ENCODE measurements around the gene GCHFR. TPM values are rescaled to one million over a fixed set of nuclear protein-coding genes. Genes with fewer than 3 reads are reported as not detected.

GCHFR gene
- total and polyA plus RNA-seq, 2 donors (not counting 3 experiments of a cell fraction or from before 2014, with no cell fraction given): 6.3 to 14.2 TPM

- no peaks in the 10 kb centered on the region for H3K9me1 ChIP-seq (replicated peaks; ENCODE audit: control insufficient read depth, extremely low read depth, insufficient read depth, low read length)
- H3K9ac ChIP-seq (replicated peaks; ENCODE audit: extremely low read depth, insufficient read depth, low read length): peak overlapping the region; percentile 16
- H3K27ac ChIP-seq (ENCODE audit: insufficient read depth, low read depth, low read length): no peak overlapping the region
- H3K79me2 ChIP-seq (ENCODE audit: control insufficient read depth, insufficient read depth, low read length): no peaks in the 10 kb centered on the region
- BruUV-seq (replicated peaks): TSS peak; percentile 25
- H3K36me3 ChIP-seq (ENCODE audit: control insufficient read depth in 2 of 2, extremely low read depth in 1 of 2, insufficient read depth in 2 of 2, low read length in 2 of 2): no peaks in the 10 kb centered on the region
- CTCF ChIA-PET: interaction anchor here (1.1 to 2.2 kb wide), 6 partner anchors 12 to 96 kb away, joined by 3 to 8 read pairs (median 8); no protein-coding TSS in a partner anchor
- peak overlapping the region in 2 of 3 experiments; percentile 25 to 32 for H3K4me3 ChIP-seq (replicated peaks in 1 of 3; ENCODE audit: insufficient read depth in 1 of 3, low read depth in 1 of 3, low read length in 3 of 3)
- H4K20me1 ChIP-seq (replicated peaks; ENCODE audit: control insufficient read depth, extremely low read depth, insufficient read depth, low read length): no peaks in the 10 kb centered on the region
- peaks cover 22% of the 10 kb centered on the region for H3K4me1 ChIP-seq (ENCODE audit: control insufficient read depth, extremely low read depth, insufficient read depth, low read length)
- DNase-seq (ENCODE audit: low read depth, low spot score) (peak; percentile 63), FAIRE-seq (peak; percentile 88)
- intact Hi-C loops (cut with micrococcal nuclease): loop anchor here (1.0 kb wide), 1 partner anchor 8 kb away; the partner anchor contains the start of gene RMDN3
- H3K9me3 ChIP-seq (replicated peaks; ENCODE audit: control insufficient read depth, insufficient read depth, low read length): no peaks in the 10 kb centered on the region
- dilution Hi-C loops (cut with MboI; ENCODE audit: extremely low pct_ligation_motif_present, low sequenced_read_pairs): no loop called here
- H3K27me3 ChIP-seq (ENCODE audit: control insufficient read depth in 2 of 2, insufficient read depth in 2 of 2, low read length in 2 of 2): no peaks in the 10 kb centered on the region
- POLR2A ChIA-PET: no interaction called here
- TF ChIP-seq EZH2 (IDR thresholded peaks at IDR 0.05; ENCODE audit: borderline replicate concordance, low read depth, low read length, severe bottlenecking) (no peak), CTCF (IDR thresholded peaks at IDR 0.05; ENCODE audit: extremely low read depth in 1 of 2, insufficient read depth in 1 of 2, low read depth in 1 of 2, low read length in 2 of 2) (no peak), MYC (IDR thresholded peaks at IDR 0.05; ENCODE audit: low read depth, low read length) (no peak), MAX (IDR thresholded peaks at IDR 0.05; ENCODE audit: insufficient read depth, insufficient read length) (no peak), FOS (IDR thresholded peaks at IDR 0.05; ENCODE audit: borderline replicate concordance, insufficient read depth, low read length) (no peak), GATA2 (IDR thresholded peaks at IDR 0.05; ENCODE audit: insufficient read depth, insufficient read length, low read depth, low read length) (no peak), JUN (IDR thresholded peaks at IDR 0.05; ENCODE audit: borderline replicate concordance, insufficient read depth, insufficient read length, low read depth) (no peak), POLR2AphosphoS5 (IDR thresholded peaks at IDR 0.05; ENCODE audit: insufficient read depth, low read depth, low read length) (no peak), POLR2A (IDR thresholded peaks at IDR 0.05; ENCODE audit: low read depth, low read length) (no peak)
- H3K4me2 ChIP-seq (ENCODE audit: insufficient read depth, low read length): peak overlapping the region; percentile 54
- H2AFZ ChIP-seq (ENCODE audit: low read depth, low read length): peak overlapping the region; percentile 81
Measured at GRCh38 chr15:40762919-40763800, 708 bp upstream of the GCHFR start.
